ENCODE results near the gene IL36A.

The IL36A gene

DNA sequence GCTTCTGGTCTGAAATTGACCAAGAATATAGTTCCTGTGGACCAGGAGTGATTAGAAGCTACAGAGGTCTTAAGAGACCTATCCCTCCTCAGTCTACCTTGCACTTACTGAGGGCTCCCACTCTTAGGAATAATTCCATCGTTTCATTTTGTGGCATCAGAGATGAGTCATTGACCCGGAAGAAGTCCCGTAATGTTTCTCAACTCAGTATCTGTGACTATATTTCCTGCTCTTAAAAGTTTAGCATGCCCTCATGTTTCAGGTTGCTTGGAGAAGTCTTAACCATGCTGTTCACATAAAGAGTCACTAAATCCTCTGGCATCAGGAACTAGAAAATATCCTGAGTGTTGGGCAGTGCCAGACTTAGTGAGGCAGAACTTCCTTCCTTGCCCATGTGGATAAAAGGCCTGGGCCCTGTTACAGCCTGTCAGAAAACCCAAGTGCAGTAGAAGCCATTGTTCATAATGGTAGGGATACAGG is at the start of gene IL36A:
IL36A (plus strand) TSS at position 430 of the 480 bp plus-strand sequence. CDS start 413 bp downstream, outside the sequence.
- no peak for DNase-seq (ENCODE audit: low read depth)

DNA sequence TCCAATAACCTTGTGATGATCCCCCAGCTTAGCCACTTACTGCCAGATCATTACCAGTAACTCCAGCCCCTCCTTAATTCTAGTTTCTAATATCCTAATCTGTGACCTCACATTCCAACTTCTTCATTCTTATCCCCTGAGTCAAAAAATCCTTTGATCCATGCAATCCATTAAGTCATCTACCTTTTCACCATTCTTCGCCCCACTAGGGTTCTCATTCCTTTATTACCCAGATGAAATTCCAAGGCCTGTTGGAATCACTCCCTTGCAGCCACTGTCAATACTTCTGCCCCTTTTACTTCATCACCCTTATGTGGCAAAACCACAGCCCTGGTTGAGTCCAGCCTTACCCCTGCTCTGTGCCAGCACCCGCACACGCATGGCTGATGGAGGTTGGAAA is 47.7 kb upstream of the IL36A start:
- DNase-seq (ENCODE audit: low read depth), result no peak

- DNase-seq (ENCODE audit: low read depth), result no peak
Observed at GRCh38 chr2:112958428-112959108, 46.7 kb upstream of the IL36A start.

- no peak for DNase-seq (ENCODE audit: low read depth)
Observed at GRCh38 chr2:112959109-112959812, 46.0 kb upstream of the IL36A start.

DNA sequence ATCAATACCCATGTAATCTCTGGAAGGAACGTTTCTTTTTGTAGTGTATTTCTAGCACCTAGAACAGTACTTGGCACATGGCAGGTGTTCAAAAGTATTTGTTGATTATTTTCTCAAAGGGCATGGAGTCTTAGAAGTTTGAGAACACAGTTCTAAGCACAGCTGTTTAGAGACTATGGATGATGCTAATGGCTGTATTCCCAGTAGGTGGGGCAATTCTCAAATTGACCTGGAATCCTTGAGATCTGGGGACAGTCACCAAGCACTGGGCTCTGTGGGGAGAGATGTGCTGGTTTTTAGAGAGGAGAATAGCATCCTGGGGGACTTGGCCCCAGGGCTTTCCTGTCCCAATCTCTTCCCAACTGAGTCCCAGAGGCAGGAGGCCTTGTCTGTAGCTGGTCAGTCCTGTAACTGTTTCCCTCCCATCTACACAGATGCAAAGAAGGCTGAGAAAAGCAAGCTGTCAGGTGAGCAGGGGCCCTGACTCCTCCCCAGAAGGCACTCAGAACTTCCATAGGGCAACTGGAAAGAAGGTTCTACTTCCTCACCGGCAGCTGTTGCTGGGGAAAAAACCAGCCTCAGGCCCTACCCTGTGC is 44.9 kb upstream of the IL36A start:
- no peak for DNase-seq (ENCODE audit: low read depth)

GRCh38 chr2:112962308-112963175 is 42.7 kb upstream of the IL36A start:
- no peak for DNase-seq (ENCODE audit: low read depth)

DNA sequence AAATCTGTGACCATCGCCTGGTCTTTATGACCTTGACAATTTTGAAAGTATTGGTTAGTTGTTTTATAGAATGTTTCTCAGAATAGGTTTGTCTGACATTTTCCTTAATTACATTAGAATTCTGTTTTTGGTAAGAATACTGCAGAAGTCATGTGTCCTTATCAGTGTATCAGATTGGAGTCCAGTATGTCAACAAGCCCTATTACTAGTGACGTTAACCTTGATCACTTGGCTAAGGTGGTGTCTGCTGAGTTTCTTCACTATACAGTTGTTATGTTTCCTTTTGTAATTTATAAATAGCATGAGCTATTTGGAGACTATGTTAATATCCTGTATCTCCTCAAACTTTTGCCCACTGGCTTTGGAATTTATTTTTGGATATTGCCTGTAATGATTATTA is 38.2 kb upstream of the IL36A start:
- DNase-seq (ENCODE audit: low read depth), result no peak

DNA sequence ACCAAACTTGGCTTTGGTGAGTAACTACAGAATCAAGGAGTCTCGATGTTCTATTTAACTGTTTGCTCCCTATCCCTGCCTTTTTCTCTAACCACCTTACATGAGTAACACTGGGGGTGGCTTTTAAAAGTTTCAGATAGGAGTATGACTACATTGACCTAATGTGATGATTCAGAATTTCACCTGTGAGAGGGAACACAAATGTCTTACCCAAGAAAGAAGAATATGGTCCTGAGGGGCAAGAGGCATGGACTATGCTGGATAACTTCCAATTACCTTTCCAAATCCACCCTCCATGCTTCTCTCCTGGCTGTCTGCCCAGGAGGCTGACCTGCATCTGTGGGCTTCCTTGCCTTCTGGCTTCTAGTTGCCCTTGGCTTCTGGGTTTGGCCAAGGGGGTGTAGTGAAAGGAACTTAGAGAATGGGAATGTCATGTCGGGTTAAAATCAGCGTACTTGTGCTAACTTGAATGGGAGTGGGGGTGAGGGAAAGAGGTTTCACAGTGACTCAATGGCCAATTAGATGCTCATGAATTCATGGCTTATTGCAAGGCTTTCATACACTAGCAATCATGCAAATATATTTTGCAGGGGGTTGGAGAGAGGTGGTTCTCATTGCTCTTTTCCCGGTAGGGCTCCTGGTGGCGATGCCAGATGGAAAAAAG is 32.7 kb upstream of the IL36A start:
- DNase-seq (ENCODE audit: low read depth), result no peak

GRCh38 chr2:112973156-112973555 is 32.1 kb upstream of the IL36A start:
- no peak for DNase-seq (ENCODE audit: low read depth)

- DNase-seq (ENCODE audit: low read depth), result no peak
Observed at GRCh38 chr2:112977559-112978056, 27.7 kb upstream of the IL36A start, which contains the start of gene IL36G. Gene IL36G (plus strand): TSS chr2:112978006. CDS start chr2:112978639, 633 bp downstream.

DNA sequence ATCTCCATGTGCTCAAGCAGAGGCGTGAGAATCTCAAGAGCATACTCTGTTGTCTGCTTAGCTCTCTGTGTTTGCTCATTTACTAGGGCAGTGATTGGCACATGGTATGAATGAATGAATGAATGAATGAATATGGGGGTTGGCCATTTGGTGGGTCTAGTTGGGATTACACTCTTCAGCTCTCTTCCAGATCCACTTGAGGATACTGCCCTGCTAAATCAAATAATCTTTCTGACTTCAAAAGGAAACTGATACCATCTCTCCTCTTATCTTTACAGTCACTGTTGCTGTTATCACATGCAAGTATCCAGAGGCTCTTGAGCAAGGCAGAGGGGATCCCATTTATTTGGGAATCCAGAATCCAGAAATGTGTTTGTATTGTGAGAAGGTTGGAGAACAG is 25.5 kb upstream of the IL36A start:
- no peak for DNase-seq (ENCODE audit: low read depth)

- DNase-seq (ENCODE audit: low read depth), result no peak
Observed at GRCh38 chr2:112980537-112980936, 24.7 kb upstream of the IL36A start.

DNA sequence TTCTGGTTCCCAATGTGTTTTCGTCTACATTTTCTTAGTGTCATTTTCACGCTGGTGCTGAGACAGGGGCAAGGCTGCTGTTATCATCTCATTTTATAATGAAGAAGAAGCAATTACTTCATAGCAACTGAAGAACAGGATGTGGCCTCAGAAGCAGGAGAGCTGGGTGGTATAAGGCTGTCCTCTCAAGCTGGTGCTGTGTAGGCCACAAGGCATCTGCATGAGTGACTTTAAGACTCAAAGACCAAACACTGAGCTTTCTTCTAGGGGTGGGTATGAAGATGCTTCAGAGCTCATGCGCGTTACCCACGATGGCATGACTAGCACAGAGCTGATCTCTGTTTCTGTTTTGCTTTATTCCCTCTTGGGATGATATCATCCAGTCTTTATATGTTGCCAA is 20.2 kb upstream of the IL36A start:
- no peak for DNase-seq (ENCODE audit: low read depth)

GRCh38 chr2:112989611-112990010 is 15.6 kb upstream of the IL36A start:
- no peak for DNase-seq (ENCODE audit: low read depth)

- no peak for DNase-seq (ENCODE audit: low read depth)
Observed at GRCh38 chr2:112993831-112994230, 11.4 kb upstream of the IL36A start.

GRCh38 chr2:112994648-112995047 is 10.6 kb upstream of the IL36A start:
- no peak for DNase-seq (ENCODE audit: low read depth)

- DNase-seq (ENCODE audit: low read depth), result no peak
Observed at GRCh38 chr2:112995346-112995920, 9.8 kb upstream of the IL36A start.

GRCh38 chr2:112996635-112997034 is 8.6 kb upstream of the IL36A start:
- DNase-seq (ENCODE audit: low read depth), result peak; percentile 24

DNA sequence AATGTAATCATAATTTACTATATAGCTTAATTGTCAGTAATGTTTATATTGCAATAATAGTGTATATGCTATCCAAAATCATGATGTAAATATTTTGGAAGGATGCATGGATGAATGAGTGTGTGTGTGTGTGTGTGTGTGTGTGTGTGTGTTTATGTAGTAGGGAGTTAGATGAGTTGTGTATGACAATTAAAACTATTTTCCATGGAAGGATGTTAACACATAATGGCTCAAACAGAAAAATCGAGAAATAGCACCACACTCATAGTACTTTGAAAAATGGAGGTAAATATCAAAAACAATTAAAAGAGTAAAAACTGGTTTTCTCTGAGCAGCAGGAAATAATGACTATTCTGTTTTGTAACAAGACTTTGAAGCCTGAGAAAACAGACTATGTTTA is 8.1 kb upstream of the IL36A start:
- no peak for DNase-seq (ENCODE audit: low read depth)

GRCh38 chr2:113000436-113000835 is 4.8 kb upstream of the IL36A start:
- no peak for DNase-seq (ENCODE audit: low read depth)

DNA sequence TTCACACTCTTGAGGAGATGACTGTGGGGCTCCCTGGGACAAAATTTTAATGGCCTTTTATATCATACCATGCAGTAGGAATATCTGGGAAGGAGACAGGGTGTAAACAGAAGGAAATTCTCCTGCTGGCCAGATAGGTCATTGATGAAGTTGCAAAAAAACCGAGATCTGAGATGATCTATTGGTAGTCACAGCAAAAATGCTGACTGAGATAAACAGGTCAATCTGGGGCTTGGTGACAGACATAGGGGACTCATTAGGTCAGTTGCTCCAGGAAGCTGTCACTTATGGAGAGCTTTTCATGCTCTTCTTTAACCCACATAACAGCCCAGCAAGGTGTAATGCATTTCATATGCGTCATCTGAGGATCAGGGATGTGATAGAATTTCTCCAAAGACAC is 2.6 kb upstream of the IL36A start:
- no peak for DNase-seq (ENCODE audit: low read depth)
